Transverse colon (tissue), 4 donors: ENCODE measurements around the gene RHNO1.

Source experiments
- CTCF ChIP-seq, 5 experiments: fragments of 200-600 bp in 3 of 5; fragments of 450-650 bp in 2 of 5; sonication (generic) in 3 of 5; IDR thresholded peaks; 1 replicate in 2 of 5; 2 replicates in 3 of 5; pipeline ENCODE4 v1.5.1; 2016 to 2017; ENCODE audit warnings: antibody characterized with exemption in 5 of 5, inconsistent platforms in 3 of 5, mild to moderate bottlenecking in 2 of 5, moderate library complexity in 1 of 5
- EP300 ChIP-seq: sonication (generic); formaldehyde crosslinking; IDR thresholded peaks from one replicate; pipeline ENCODE4 v1.6.1; 2017; ENCODE audit warnings: antibody characterized with exemption, low read depth
- POLR2A ChIP-seq: fragments of 450-650 bp; IDR thresholded peaks from one replicate; pipeline ENCODE4 v1.6.1; 2016; ENCODE audit warnings: antibody characterized with exemption, mild to moderate bottlenecking, moderate library complexity
- POLR2AphosphoS5 ChIP-seq, 3 donors: sonication (generic); formaldehyde crosslinking; IDR thresholded peaks; one replicate each; pipeline ENCODE4 v1.6.1; 2016; ENCODE audit warnings: antibody characterized with exemption in 3 of 3

GRCh38 chr12:2884810-2885209 is 7.8 kb downstream of the RHNO1 start:
- TF ChIP-seq CTCF (IDR thresholded peaks at IDR 0.05) (no peak), POLR2AphosphoS5 (IDR thresholded peaks at IDR 0.05) (no peak), POLR2A (no peak), EP300 (no peak)
